Uterus (tissue), 4 donors: ENCODE results near the gene APOL5. TPM values are rescaled to one million over a fixed set of nuclear protein-coding genes. Genes with fewer than 3 reads are reported as not detected.

Experiments used
- DNase-seq, 2 donors: peaks; one replicate each; pipeline ENCODE4 v3.0.0-alpha.2; 2019 to 2020
- H3K27ac ChIP-seq, 2 donors: fragments of 200-600 bp; sonication (generic); 1 replicate in 1 of 2; 2 replicates in 1 of 2; pipeline ENCODE4 v1.5.1; 2016 to 2018
- H3K27me3 ChIP-seq, 2 donors: fragments of 200-600 bp; sonication (generic); one replicate each; pipeline ENCODE4 v1.5.1; 2018 to 2019; ENCODE audit warnings: control low read depth in 1 of 2
- H3K36me3 ChIP-seq, 2 donors: fragments of 200-600 bp; sonication (generic); one replicate each; pipeline ENCODE4 v1.5.1; 2019; ENCODE audit warnings: control low read depth in 1 of 2
- H3K4me1 ChIP-seq, 2 donors: fragments of 200-600 bp; sonication (generic); one replicate each; pipeline ENCODE4 v1.5.1; 2018 to 2019; ENCODE audit warnings: control low read depth in 1 of 2
- H3K4me3 ChIP-seq, 2 donors: fragments of 200-600 bp; sonication (generic); 1 replicate in 1 of 2; 2 replicates in 1 of 2; pipeline ENCODE4 v1.5.1; 2018 to 2019; ENCODE audit warnings: mild to moderate bottlenecking in 1 of 2
- H3K9me3 ChIP-seq, 2 donors: fragments of 200-600 bp; sonication (generic); one replicate each; pipeline ENCODE4 v1.5.1; 2019; ENCODE audit warnings: control low read depth in 1 of 2
- CTCF ChIP-seq, 4 experiments: fragments of 200-600 bp in 2 of 4; fragments of 450-650 bp in 2 of 4; sonication (generic) in 2 of 4; IDR thresholded peaks; one replicate each; pipeline ENCODE4 v1.5.1; 2016 to 2019; ENCODE audit warnings: antibody characterized with exemption in 4 of 4, mild to moderate bottlenecking in 2 of 4, moderate library complexity in 1 of 4
- POLR2A ChIP-seq, 2 donors: fragments of 450-650 bp; IDR thresholded peaks; one replicate each; pipeline ENCODE4 v1.6.1; 2016; ENCODE audit warnings: antibody characterized with exemption in 2 of 2, mild to moderate bottlenecking in 1 of 2, moderate library complexity in 1 of 2
- intact Hi-C: fragments of 100-400 bp; cut with DNase I; formaldehyde crosslinking; loops from one replicate; pipeline ENCODE4 v1.15.1; 2023; ENCODE audit warnings: low total_unique reads
- total RNA-seq, 4 donors: library from RNA; depleted of rRNA in 3 of 4; stranded (reverse); fragments of >200 nt in 3 of 4; gene quantifications; one replicate each; pipeline versions ENCODE4 v1.1.0 to v1.2.4, GENCODE V29; 2014 to 2023
- donor health status: DM: yes; HTN: yes; CAD: no.

APOL5 gene
- total RNA-seq, 4 donors from 2014 or later = not detected

GRCh38 chr22:35711336-35711735, 6.3 kb upstream of the APOL5 start:
- intact Hi-C loops = no loop called here
- no peaks in the 10 kb centered on the region for H3K9me3 ChIP-seq
- TF ChIP-seq CTCF (IDR thresholded peaks at IDR 0.05) (no peak), POLR2A (IDR thresholded peaks at IDR 0.05) (no peak)
- no peak overlapping the region for H3K4me3 ChIP-seq
- H3K27me3 ChIP-seq = no peaks in the 10 kb centered on the region
- H3K36me3 ChIP-seq = no peaks in the 10 kb centered on the region
- H3K4me1 ChIP-seq = no peaks in the 10 kb centered on the region
- H3K27ac ChIP-seq = no peak overlapping the region
- no peak for DNase-seq

GRCh38 chr22:35712672-35713071, 5.0 kb upstream of the APOL5 start:
- Histone ChIP-seq H3K27ac (no peak overlapping the region), H3K36me3 (no peaks in the 10 kb centered on the region), H3K4me3 (no peak overlapping the region), H3K9me3 (no peaks in the 10 kb centered on the region), H3K4me1 (no peaks in the 10 kb centered on the region), H3K27me3 (no peaks in the 10 kb centered on the region)
- intact Hi-C loops = no loop called here
- DNase-seq = no peak
- TF ChIP-seq CTCF (IDR thresholded peaks at IDR 0.05) (no peak), POLR2A (IDR thresholded peaks at IDR 0.05) (no peak)

GRCh38 chr22:35719212-35719875, 1.7 kb downstream of the APOL5 start:
- H3K27ac ChIP-seq = no peak overlapping the region
- H3K36me3 ChIP-seq = no peaks in the 10 kb centered on the region
- H3K4me1 ChIP-seq = no peaks in the 10 kb centered on the region
- no peaks in the 10 kb centered on the region for H3K27me3 ChIP-seq
- H3K9me3 ChIP-seq = no peaks in the 10 kb centered on the region
- intact Hi-C loops = no loop called here
- no peak for DNase-seq
- no peak for TF ChIP-seq POLR2A (IDR thresholded peaks at IDR 0.05)
- no peak for TF ChIP-seq CTCF (IDR thresholded peaks at IDR 0.05)
- no peak overlapping the region for H3K4me3 ChIP-seq

GRCh38 chr22:35721960-35722359, 4.3 kb downstream of the APOL5 start:
- DNase-seq = no peak
- Histone ChIP-seq H3K27me3 (no peaks in the 10 kb centered on the region), H3K4me1 (no peaks in the 10 kb centered on the region), H3K9me3 (no peaks in the 10 kb centered on the region), H3K36me3 (no peaks in the 10 kb centered on the region), H3K27ac (no peak overlapping the region), H3K4me3 (no peak overlapping the region)
- no peak for TF ChIP-seq CTCF (IDR thresholded peaks at IDR 0.05)
- TF ChIP-seq POLR2A (IDR thresholded peaks at IDR 0.05) = no peak
- intact Hi-C loops = no loop called here

GRCh38 chr22:35725521-35725920, 7.8 kb downstream of the APOL5 start:
- Histone ChIP-seq H3K36me3 (no peaks in the 10 kb centered on the region), H3K27me3 (no peaks in the 10 kb centered on the region), H3K27ac (no peak overlapping the region), H3K4me3 (no peak overlapping the region), H3K4me1 (no peaks in the 10 kb centered on the region), H3K9me3 (no peaks in the 10 kb centered on the region)
- no peak for DNase-seq
- TF ChIP-seq POLR2A (IDR thresholded peaks at IDR 0.05) (no peak), CTCF (IDR thresholded peaks at IDR 0.05) (no peak)
- intact Hi-C loops = loop anchor here (2.0 kb wide), 1 partner anchor 13 kb away; no protein-coding TSS in a partner anchor
